Measurements from ENCODE around the gene EML4.

EML4 gene

DNA sequence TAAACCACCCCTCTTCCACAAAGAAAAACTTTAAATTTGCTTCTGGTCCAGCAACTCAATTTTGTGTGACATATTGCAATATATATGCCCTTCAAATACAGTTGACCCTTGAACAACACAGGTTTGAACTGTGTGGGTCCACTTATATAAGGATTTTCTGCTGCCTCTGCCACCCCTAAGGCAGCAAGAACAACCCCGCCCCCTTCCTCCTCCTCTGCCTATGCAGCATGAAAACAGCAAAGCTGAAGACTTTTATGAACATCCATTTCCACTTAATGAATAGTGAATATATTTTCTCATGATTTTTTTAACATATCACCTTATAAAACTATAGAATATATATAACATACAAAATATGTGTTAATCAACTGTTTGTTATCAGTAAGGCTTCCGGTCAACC, 58.3 kb downstream of the EML4 start:
- no peak for DNase-seq

DNA sequence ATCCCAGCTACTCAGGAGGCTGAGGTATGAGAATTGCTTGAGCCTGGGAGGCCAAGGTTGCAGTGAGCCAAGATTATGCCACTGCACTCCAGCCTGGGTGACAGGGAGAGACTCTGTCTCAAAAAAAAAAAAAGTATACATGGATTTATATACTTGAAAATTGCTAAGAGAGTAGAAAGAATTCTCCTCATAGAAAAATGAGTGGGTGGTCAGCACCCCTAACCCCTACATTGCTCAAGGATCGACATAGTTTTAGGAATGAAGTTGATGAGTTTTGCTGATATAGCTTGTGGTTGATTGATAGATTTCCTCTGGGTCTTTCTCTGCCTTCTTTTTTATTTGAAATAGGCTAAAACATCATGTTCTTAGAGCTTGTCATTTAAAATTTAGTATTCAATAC, 58.9 kb downstream of the EML4 start:
- DNase-seq = no peak

DNA sequence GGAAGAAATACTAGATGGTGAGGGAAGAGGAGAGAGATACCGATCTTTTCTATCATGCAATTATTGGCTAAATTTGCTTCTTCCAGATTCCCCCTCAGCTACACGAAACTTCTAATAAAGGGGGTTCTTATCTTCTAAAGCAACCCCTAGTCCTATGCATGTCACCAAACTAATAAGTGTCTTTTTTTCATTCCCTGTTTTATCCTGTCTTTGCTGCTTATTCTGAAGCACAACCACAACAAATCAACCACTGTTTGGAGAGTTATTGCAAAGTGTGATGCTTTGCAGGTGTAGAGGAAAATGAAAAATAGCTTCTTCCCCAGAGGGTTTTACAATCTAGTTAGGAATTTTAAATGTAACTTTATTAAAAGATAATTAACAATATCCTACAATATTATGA, 60.8 kb downstream of the EML4 start:
- no peak for DNase-seq

DNA sequence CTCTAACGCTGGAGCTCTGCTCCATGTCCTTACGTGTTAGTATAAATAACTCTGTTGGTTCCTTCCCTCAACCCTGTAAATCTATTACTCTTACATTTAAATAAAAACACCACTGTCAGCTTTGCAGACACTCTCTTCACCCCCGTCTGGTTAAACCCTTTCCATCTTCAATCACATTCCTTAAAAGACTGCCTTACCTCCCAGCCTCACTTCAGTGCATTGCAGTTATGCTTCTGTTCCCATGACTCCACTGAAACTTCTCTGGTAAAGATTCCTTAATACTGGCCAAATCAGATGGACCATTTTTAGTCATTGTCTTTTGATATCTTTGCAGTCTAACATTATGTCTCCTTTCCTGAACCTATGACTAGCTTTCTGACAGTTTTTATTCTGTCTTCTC, 61.7 kb downstream of the EML4 start:
- no peak for DNase-seq

DNA sequence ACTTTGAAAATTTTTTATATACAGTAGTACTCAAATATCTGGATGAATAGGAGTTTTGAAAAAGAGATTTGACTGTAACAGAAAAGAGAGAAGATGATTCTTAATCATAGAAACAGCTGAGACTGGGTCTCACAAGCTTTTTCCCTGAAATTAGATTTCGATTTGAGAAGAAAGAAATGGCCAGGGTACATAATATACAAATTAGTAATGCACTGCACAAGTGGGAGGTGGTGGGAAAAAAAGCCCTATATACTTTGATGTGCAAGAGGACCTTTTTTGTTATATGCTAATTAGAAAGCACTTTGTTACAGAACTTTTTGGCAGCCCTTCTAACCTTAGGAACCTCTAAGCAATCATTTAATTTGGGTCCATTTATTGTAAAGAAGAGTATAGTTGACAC, 62.9 kb downstream of the EML4 start:
- no peak for DNase-seq

DNA sequence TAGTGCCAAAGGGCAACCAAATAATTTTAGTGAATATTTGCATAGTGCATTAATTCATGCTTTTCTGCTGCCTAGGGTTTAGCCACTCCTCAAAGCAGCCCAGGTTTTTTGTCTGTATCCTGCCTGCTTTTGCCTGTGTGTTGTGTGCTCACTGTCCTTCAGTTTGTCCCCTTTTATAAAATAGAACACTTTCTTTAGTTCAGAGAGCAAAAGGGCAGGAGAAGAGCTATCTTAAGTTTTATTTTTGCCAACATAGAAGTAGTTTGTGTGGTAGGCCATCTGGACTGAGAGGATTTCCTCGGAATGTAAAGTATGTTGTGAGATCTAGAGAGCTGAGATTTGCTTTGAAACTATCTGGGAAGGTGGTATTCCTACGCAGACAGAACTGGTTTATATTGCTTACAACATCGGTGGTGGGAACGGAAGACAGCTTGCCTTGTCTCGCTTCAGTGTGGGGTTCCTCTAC, 64.9 kb downstream of the EML4 start:
- DNase-seq = peak; percentile 71

DNA sequence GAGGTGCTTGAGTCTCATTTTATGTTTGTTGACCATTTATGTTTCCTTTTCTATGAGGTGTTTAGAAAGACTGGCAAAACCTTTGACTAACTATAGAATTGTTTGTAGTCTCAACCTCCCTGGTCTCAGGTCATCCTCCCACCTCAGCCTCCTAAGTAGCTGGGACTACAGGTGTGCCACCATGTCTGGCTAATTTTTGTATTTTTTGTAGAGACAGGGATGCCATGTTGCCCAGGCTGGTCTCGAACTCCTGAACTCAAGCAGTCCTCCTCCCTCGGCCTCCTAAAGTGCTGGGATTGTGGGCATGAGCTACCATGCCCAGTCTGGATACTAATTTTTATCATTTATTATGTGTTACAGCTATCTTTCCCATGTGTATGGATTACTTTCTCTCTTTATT, 67.8 kb downstream of the EML4 start:
- no peak for DNase-seq

DNA sequence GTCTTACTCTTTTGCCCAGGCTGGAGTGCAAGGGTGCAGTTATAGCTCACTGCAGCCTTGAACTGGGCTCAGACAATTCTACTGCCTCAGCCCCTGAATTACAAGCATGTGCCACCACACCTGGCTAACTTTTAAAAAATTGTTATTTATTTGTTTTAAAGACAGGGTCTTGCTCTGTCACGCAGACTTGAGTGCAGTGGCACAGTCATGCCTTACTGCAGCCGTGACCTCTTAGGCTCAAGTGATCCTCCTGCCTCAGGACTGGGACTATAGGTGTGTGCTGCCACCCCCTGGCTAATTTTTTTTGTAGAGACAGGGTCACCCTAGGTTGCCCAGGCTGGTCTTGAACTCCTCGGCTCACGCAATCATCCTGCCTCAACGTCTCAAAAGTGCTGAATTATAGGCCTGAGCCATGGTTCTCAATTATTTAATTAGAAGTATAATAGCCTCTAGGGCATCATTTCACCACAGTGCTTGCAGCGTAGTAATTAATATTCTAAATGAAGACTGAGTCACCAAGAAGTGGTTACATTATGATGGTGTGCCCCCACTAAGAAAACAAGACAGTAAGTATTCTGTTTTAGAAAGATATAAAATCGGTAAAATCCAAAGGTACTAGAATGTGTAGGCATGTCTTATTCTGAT, 69.6 kb downstream of the EML4 start:
- DNase-seq = peak; percentile 81

DNA sequence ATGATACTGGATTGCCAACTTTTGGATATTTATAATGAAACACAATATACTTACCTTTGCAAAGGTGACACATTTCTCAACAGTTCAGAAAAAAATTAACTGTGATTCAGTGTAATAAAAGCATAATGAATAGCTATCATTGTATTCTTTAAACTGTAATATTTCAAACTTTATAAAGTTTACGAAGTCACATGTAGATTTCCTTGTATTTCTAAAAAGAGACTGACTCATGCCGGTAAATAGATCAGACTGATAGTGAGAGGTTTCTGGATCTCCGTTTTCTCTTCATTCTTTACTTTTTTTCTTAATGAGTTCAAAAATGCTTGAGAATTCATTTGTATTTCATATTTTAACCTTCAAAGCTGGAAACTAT, 70.1 kb downstream of the EML4 start:
- no peak for DNase-seq

DNA sequence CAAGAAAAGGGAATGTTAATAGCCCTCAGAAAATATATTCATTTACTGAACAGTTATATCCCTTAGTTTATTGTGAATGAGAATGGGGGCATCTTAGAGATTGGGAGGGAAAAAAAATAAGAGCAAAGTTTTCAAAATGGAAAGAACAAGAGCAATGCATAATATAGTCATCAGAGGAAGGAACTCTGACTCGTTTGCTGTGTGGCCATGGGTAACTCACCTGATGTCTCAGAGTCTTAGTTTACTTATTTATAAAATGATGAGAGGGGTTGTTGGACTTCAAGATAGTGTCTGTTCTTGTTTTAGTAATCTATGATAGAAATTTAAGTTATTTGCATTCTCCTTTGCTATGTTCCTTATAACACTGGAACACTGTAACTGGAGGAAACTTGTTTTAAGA, 70.7 kb downstream of the EML4 start:
- no peak for DNase-seq

DNA sequence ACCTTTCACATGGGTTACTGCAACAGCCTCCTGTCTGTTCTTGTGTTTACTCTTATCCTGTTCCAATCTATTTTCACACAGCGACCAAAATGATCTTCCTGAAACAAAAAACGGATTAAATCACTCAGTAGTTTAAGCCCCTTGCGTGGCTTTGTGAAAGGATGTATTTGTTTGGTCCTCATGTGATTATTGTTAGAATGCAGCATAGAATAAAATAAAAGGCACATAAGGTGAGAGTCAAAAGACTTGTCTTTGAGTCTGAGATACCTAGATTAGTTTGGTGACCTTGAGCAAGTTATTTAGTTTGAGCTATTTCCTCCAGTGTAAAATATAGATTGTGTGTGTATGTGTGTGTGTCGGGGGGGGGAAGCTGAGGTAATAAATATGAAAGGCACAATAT, 72.4 kb downstream of the EML4 start:
- no peak for DNase-seq

DNA sequence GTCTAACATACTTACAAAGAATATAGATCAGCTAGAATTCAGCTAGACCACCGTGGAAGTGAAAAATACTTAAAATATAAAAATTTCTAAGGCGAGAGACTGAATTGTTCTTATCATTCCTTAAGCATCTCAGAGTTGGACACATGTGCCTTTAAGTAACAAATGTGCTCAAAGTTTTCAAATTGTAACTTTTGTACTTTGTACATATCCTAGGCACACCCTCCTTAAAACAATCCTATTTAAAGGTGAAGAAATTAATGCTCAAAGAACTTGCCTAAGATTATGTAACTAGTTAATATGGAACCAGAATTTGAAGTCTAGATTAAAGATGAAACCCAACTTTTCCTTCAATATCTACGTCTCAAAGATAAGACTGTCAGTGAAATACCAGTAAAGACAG, 74.1 kb downstream of the EML4 start:
- no peak for DNase-seq

DNA sequence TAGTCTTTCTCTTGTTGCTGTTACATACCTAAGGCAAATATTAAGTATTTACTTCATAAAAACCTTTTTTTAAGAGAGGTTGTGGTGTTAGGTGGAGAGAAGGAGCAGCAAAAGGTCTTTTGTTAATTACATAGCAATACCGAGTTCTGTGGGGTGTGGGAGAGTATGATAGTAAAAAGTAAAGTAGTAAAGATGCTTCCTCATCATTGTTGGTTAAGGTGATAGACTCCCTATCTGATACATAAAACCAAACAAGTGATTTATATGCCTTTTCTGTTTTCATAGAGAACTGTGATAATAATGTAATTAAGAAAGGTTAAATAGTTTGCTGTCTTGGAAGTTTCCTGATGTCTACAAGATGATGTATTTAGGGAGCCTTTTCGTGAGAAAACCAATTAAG, 75.4 kb downstream of the EML4 start:
- DNase-seq = no peak

DNA sequence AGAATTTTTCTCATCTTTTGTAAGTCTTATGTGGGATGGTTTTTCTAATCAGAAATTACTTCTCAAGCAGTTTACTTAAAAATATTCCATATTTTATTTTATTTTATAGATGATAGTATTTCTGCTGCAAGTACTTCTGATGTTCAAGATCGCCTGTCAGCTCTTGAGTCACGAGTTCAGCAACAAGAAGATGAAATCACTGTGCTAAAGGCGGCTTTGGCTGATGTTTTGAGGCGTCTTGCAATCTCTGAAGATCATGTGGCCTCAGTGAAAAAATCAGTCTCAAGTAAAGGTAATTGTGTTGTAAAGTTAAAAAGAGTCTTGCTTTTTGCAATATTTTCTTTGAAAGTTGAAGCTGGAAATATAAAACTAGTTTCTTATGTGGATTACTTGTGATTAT, 76.2 kb downstream of the EML4 start:
- no peak for DNase-seq

DNA sequence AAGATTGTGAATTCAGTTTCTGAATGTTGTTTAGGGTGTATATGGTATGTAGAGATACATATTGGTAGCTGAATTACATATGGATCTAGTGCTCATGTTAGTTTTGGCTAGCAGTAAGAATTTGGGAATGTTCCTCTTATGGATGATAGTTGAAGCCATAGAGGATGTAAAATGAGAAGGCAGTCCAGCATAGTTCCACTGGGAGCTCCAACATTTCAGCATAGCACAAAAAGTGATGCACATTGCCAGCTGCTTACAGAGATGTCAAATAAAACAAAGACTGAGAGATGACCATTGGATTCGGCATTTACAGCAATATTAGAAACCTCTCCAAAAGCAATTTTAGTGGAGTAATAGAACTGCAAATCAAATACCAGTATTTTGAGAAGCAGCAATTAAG, 77.4 kb downstream of the EML4 start:
- no peak for DNase-seq

DNA sequence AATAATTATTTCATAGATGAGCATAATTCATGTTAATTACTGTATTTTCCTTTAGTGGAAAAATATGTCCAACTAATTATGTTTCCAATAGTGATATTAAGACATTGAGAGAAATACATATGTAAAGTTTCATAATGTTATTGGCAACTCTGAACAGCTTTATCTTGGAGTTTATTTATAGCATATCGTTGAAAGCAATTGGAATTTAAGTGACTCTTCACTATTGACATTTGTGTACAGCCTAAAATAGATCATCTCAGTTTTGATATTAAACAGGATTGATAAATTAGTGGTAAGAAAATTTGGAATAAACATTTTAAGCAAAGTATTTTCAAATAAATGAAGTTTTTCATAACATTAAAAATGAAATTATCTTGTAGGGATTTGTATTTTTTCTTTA, 79.7 kb downstream of the EML4 start:
- DNase-seq = no peak

DNA sequence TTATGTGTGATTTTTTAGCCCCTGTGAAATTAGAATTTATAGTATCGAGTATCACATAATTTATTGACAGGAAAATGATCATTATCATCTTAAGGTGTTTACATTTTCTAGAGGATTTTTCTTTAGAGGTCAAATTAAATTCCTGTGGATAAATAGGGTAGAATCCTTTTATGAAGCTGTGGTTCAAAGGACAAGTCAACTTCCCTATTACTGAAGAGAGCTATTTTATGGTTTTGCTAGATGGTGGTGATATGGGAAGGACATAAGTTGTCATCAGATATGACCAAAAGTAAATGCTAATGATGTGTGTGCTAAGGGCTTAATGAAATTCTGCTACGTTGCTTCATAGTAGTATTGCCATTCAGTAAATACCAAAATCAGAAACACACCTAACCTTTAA, 80.1 kb downstream of the EML4 start:
- no peak for DNase-seq

DNA sequence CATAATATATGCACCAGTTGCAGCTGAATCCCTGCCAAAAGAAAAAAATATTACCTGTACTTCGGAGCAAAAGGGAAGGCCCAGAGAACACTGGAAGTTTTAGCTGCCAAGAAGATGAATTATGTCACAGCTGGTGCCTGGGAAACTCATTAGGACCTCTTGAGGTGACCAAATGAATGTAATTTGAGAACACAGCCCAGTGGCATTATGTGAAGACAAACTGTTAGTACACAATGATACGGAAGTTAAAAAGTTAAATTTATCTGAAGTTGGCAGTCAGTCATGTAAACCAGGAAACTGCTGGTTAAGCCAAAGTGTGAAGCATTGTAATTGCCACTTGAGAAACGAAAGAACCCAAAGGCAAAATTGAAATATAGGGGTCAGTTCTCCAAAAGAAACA, 80.7 kb downstream of the EML4 start:
- no peak for DNase-seq

DNA sequence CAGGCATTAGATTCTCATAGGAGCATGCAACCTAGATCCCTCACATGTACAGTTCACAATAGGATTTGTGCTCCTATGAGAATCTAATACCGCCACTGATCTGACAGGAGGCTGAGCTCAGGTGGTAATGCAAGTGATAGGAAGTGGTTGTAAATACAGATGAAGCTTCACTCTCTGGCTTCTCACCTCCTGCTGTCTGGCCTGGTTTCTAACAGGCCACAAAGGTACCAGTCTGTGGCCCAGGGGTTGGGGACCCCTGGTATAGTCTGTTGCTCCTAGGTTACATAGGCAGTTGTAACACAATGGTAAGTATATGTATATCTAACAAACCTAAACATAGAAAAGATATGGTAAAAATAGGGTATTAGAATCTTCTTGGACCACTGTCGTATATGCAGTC, 81.8 kb downstream of the EML4 start:
- DNase-seq = no peak

DNA sequence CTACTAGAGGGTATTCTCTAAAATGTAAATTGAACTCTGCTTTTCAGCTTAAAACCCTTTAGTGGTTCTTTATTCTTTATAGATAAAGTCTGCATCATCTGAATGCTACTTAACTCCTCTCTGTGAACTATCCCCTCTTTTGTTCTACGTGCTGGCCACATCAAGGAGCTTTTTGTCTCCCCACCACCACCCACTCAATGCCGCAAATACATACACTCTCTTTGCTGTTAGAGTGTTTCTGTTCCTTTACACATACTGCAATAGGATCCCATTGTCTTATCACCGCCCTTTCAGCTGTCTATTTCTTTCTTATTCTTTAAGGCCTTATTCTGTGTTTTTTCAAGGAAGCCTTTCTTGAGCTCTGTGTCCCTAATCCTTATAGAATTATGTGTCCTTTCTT, 83.3 kb downstream of the EML4 start:
- DNase-seq = no peak

DNA sequence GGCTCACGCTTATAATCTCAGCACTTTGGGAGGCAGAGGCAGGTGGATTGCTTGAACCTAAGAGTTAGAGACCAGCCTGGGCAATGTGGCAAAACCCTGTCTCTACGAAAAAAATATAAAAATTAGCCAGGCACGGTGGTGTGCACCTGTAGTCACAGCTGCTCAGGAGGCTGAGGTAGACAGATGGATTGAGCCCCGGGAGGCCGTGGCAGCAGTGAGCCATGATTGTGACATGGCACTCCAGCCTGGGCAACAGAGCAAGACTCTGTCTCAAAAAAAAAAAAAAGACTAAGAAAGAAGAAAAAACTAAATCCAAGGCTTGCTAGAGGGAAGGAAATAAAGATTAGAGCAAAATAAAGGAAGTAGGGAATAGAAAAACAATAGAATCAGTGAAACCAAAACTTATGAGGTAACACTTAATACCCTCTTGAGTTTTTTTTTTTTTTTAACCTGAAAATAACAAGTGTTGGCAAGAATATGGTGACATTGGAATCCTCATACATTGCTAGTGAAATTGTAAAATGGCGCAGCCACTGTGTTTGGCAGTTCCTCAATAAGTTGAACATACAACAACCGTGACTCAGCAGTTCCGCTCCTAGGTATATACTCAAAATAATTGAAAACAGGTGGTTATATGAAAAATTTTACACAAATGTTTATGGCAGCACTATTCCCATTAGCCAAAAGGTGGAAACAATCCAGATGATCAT, 85.2 kb downstream of the EML4 start:
- no peak for DNase-seq

DNA sequence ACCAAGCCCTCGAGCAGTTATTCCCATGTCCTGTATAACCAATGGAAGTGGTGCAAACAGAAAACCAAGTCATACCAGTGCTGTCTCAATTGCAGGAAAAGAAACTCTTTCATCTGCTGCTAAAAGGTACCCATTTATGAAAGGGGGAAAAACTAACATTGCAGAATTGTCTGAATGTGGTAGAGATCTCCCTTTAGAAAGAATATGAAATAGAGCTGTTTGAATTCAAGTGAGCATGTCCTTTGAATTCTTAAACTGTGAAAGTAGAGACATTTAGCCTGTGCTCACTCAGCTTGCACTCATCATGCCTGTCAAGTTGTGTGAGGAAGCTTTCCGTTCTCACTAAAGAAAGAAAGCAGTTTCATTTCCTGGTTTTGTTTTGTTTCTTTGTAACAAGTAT, 87.4 kb downstream of the EML4 start:
- no peak for DNase-seq

DNA sequence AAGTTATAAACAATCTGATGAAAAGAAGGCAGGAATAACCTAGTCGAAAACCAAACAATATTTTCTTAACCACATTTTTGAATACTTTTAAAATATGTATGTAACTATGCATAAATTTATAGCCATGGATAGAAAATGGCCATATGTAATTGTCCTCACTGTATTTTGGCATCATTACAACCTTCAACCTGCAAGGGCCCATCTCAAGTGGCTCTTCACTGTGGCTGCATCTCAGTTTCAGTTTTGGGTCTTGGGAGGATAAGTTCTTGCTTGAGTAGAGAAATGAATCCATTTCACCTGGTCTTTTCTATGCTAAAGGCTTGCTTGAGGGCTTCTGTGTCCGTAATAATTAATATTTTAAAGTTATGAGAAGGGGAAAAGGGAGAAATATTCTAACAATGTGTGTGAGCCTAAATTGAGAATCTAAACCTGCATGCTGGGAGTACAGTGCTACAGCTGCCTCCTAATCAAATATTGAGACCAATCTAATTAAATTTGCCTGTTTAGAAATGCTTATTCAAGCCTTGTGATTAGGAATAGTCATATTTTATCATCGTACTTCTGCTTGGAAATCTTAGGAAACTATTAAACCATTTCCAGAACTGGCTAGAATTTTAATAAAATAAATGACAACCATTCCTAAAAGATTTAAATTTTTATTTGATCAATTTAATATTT, 92.5 kb downstream of the EML4 start:
- DNase-seq = no peak

DNA sequence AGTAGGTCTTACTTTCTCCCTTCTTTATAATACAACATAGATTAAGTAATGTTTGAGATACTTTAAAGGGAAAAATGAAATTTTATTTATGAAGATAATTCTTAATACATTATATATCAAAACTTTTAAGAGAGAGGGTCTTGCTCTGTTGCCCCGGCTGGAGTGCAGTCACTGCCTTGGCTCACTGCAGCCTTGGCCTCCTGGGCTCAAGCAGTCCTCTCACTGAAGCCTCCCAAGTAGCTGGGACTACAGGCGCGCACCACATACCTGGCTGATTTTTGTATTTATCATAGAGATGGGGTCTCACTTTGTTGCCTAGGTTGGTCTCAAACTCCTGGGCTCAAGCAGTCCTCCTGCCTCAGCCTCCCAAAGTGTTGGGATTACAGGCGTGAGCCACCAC, 97.1 kb downstream of the EML4 start:
- no peak for DNase-seq

DNA sequence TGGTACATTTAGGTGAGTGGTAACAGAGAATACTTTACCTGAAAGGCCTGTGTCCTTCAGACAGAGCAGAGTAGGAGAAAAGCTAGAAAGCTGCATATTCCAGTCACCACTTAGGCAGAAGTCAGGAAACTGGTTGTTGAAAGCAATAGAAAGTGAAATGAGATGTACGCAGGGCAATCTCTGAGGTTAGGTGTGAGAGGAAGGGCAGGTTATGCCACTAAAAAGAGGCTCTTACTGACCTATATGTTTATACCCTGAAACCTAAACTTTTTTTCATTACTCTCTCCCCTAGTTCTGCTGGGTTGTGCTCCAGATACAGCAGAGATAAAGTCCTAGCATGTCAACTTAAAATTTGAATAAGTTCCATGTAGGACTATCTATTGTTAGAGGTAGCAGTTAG, 98.4 kb downstream of the EML4 start:
- no peak for DNase-seq
